Measurements from ENCODE around the gene FHL3. TPM values are rescaled to one million over a fixed set of nuclear protein-coding genes. Genes with fewer than 3 reads are reported as not detected.
A peak's percentile ranks its signal among the peaks of the same experiment; 100 is the strongest.

Gene FHL3
- total RNA-seq, 4 donors from 2014 or later: 3.0 to 19.1 (median 12.2) TPM

GRCh38 chr1:37995751-37996345, 9.5 kb downstream of the FHL3 start:
- no peak for TF ChIP-seq CTCF (IDR thresholded peaks at IDR 0.05)
- peak; percentile 64 for TF ChIP-seq EP300 (IDR thresholded peaks at IDR 0.05; ENCODE audit: low read depth)
- no peak for TF ChIP-seq POLR2A (IDR thresholded peaks at IDR 0.05)
- peak; percentile 74 to 75 (median 74) for TF ChIP-seq POLR2AphosphoS5 (IDR thresholded peaks at IDR 0.05)
- intact Hi-C loops (cut with DNase I; ENCODE audit: low total_unique reads): loop anchor here (1.0 kb wide), 1 partner anchor 17 kb away; no protein-coding TSS in a partner anchor
- peaks cover 7% of the 10 kb centered on the region for H3K27me3 ChIP-seq
- H3K4me1 ChIP-seq: peaks cover 22 to 49% (median 38%) of the 10 kb centered on the region in 4 donors
- peak overlapping the region; percentile 39 to 53 (median 47) for H3K4me3 ChIP-seq
- no peaks in the 10 kb centered on the region for H3K36me3 ChIP-seq
- H3K9me3 ChIP-seq: no peaks in the 10 kb centered on the region
- peak overlapping the region; percentile 82 to 94 (median 90) for H3K27ac ChIP-seq
- 23 to 32% methylated on average over 3 to 46 of the region's 46 CpGs for WGBS, 2 donors (ENCODE audit: low coverage in 1 of 2)
- DNase-seq: peak; percentile 74
- in situ Hi-C loops (cut with MboI; ENCODE audit: low pct_ligation_motif_present in 1 of 4, low pct_unique_long_range_greater_than_20kb in 1 of 4, low sequenced_read_pairs in 3 of 4): no loop called here

GRCh38 chr1:37994886-37995566, 10.3 kb downstream of the FHL3 start:
- Histone ChIP-seq H3K27ac (peak overlapping the region; percentile 82 to 94 (median 90)), H3K4me1 (peaks cover 19 to 47% (median 31%) of the 10 kb centered on the region in 4 donors), H3K4me3 (peak overlapping the region in 3 of 4 donors; percentile 39 to 53 (median 46)), H3K27me3 (peaks cover 7% of the 10 kb centered on the region), H3K36me3 (no peaks in the 10 kb centered on the region), H3K9me3 (no peaks in the 10 kb centered on the region)
- WGBS, 2 donors (ENCODE audit: low coverage in 1 of 2): 58 to 59% methylated on average over 3 to 11 of the region's 11 CpGs
- no peak for TF ChIP-seq POLR2A (IDR thresholded peaks at IDR 0.05)
- TF ChIP-seq EP300 (IDR thresholded peaks at IDR 0.05; ENCODE audit: low read depth): no peak
- TF ChIP-seq CTCF (IDR thresholded peaks at IDR 0.05): no peak
- TF ChIP-seq POLR2AphosphoS5 (IDR thresholded peaks at IDR 0.05): no peak
- no peak for DNase-seq
- intact Hi-C loops (cut with DNase I; ENCODE audit: low total_unique reads): loop anchor here (1.0 kb wide), 1 partner anchor 18 kb away; no protein-coding TSS in a partner anchor
- in situ Hi-C loops (cut with MboI; ENCODE audit: low pct_ligation_motif_present in 1 of 4, low pct_unique_long_range_greater_than_20kb in 1 of 4, low sequenced_read_pairs in 3 of 4): no loop called here

- TF ChIP-seq CTCF (IDR thresholded peaks at IDR 0.05): no peak
- TF ChIP-seq POLR2AphosphoS5 (IDR thresholded peaks at IDR 0.05): no peak
- TF ChIP-seq POLR2A (IDR thresholded peaks at IDR 0.05): no peak
- no peak for TF ChIP-seq EP300 (IDR thresholded peaks at IDR 0.05; ENCODE audit: low read depth)
- intact Hi-C loops (cut with DNase I; ENCODE audit: low total_unique reads): no loop called here
- Histone ChIP-seq H3K9me3 (no peaks in the 10 kb centered on the region), H3K27me3 (no peaks in the 10 kb centered on the region), H3K4me1 (peaks cover 9 to 23% (median 14%) of the 10 kb centered on the region in 4 donors), H3K27ac (peak overlapping the region; percentile 79 to 91 (median 83)), H3K36me3 (peaks cover 0 to 29% (median 15%) of the 10 kb centered on the region in 4 donors), H3K4me3 (peak overlapping the region; percentile 80 to 91 (median 88))
- DNase-seq: peak; percentile 31
- WGBS, 2 donors (ENCODE audit: low coverage in 1 of 2): 1% methylated on average over 30 of the region's 30 CpGs; no CpG with 5 or more reads in 1 of the 2 donors
- in situ Hi-C loops (cut with MboI; ENCODE audit: low pct_ligation_motif_present in 1 of 4, low pct_unique_long_range_greater_than_20kb in 1 of 4, low sequenced_read_pairs in 3 of 4): no loop called here
These were observed 15.9 kb downstream of the FHL3 start for GRCh38 chr1:37989361-37989930.

- no peak for TF ChIP-seq POLR2A (IDR thresholded peaks at IDR 0.05)
- TF ChIP-seq POLR2AphosphoS5 (IDR thresholded peaks at IDR 0.05): no peak
- no peak for TF ChIP-seq CTCF (IDR thresholded peaks at IDR 0.05)
- no peak for TF ChIP-seq EP300 (IDR thresholded peaks at IDR 0.05; ENCODE audit: low read depth)
- in situ Hi-C loops (cut with MboI; ENCODE audit: low pct_ligation_motif_present in 1 of 4, low pct_unique_long_range_greater_than_20kb in 1 of 4, low sequenced_read_pairs in 3 of 4): no loop called here
- Histone ChIP-seq H3K27me3 (no peaks in the 10 kb centered on the region), H3K9me3 (no peaks in the 10 kb centered on the region), H3K27ac (no peak overlapping the region), H3K4me1 (peaks cover 9 to 23% (median 14%) of the 10 kb centered on the region in 4 donors), H3K4me3 (no peak overlapping the region), H3K36me3 (peaks cover 0 to 45% (median 21%) of the 10 kb centered on the region in 4 donors)
- DNase-seq: no peak
- intact Hi-C loops (cut with DNase I; ENCODE audit: low total_unique reads): no loop called here
- WGBS, 2 donors (ENCODE audit: low coverage in 1 of 2): 29 to 50% methylated on average over 1 of the region's 1 CpG
These were observed 17.6 kb downstream of the FHL3 start for GRCh38 chr1:37987679-37988078.
